Mesenchymal stem cell (in vitro differentiated cells and primary cell): Measurements from ENCODE around the gene NLRP12.
A peak's percentile ranks its signal among the peaks of the same experiment; 100 is the strongest.

Experiments used
- DNase-seq: peaks from one replicate; pipeline ENCODE4 v3.0.0-alpha.2; 2013
- H2AFZ ChIP-seq: one replicate; pipeline ENCODE4 v1.6.1; 2013; ENCODE audit warnings: low read depth, mild to moderate bottlenecking, control low read depth, inconsistent platforms, low read length, moderate library complexity
- H2AK5ac ChIP-seq: 2 replicates; pipeline ENCODE4 v1.6.1; 2013; ENCODE audit warnings: low read length, moderate library complexity, mild to moderate bottlenecking, inconsistent platforms; ENCODE audit not compliant: severe bottlenecking
- H2BK120ac ChIP-seq: one replicate; pipeline ENCODE4 v1.6.1; 2013; ENCODE audit warnings: low read depth, mild to moderate bottlenecking, inconsistent platforms, low read length, moderate library complexity
- H2BK12ac ChIP-seq, 2 experiments: one replicate each; pipeline ENCODE4 v1.6.1; 2013; ENCODE audit warnings: inconsistent platforms in 2 of 2, low read length in 2 of 2, mild to moderate bottlenecking in 2 of 2, moderate library complexity in 2 of 2, control low read depth in 1 of 2
- H2BK15ac ChIP-seq: one replicate; pipeline ENCODE4 v1.6.1; 2013; ENCODE audit warnings: mild to moderate bottlenecking, low read depth, inconsistent platforms; ENCODE audit not compliant: poor library complexity, severe bottlenecking
- H2BK5ac ChIP-seq: 2 replicates; pipeline ENCODE4 v1.6.1; 2013; ENCODE audit warnings: low read depth, mild to moderate bottlenecking, low read length, control low read depth, inconsistent platforms; ENCODE audit not compliant: poor library complexity, severe bottlenecking
- H3K14ac ChIP-seq, 2 experiments: one replicate each; pipeline ENCODE4 v1.6.1; 2013; ENCODE audit warnings: inconsistent platforms in 2 of 2, low read length in 2 of 2, control low read depth in 1 of 2, mild to moderate bottlenecking in 1 of 2, moderate library complexity in 1 of 2
- H3K18ac ChIP-seq, 2 experiments: one replicate each; pipeline ENCODE4 v1.6.1; 2013; ENCODE audit warnings: inconsistent platforms in 2 of 2, low read length in 2 of 2, control low read depth in 1 of 2, low read depth in 1 of 2, mild to moderate bottlenecking in 1 of 2
- H3K23ac ChIP-seq, 2 experiments: one replicate each; pipeline ENCODE4 v1.6.1; 2013; ENCODE audit warnings: inconsistent platforms in 2 of 2, low read length in 2 of 2, mild to moderate bottlenecking in 2 of 2, moderate library complexity in 2 of 2, control low read depth in 1 of 2
- H3K27ac ChIP-seq: 2 replicates; pipeline ENCODE4 v1.5.1; 2013; ENCODE audit warnings: mild to moderate bottlenecking, moderate library complexity, low read length, control low read depth, inconsistent platforms; ENCODE audit not compliant: poor library complexity, severe bottlenecking
- H3K27me3 ChIP-seq, 2 experiments: 2 replicates each; pipeline versions ENCODE4 v1.6.1 to v1.7.0; 2013; ENCODE audit warnings: low read length in 2 of 2, mild to moderate bottlenecking in 2 of 2, moderate library complexity in 2 of 2, control low read depth in 1 of 2, inconsistent platforms in 1 of 2; ENCODE audit not compliant: control insufficient read depth in 1 of 2, insufficient read depth in 1 of 2
- H3K36me3 ChIP-seq, 2 experiments: 2 replicates each; pipeline versions ENCODE4 v1.6.1 to v1.7.0; 2013; ENCODE audit warnings: low read length in 2 of 2, control low read depth in 1 of 2, inconsistent platforms in 1 of 2, low read depth in 1 of 2, mild to moderate bottlenecking in 1 of 2; ENCODE audit not compliant: insufficient read depth in 2 of 2, control insufficient read depth in 1 of 2
- H3K4ac ChIP-seq, 2 experiments: one replicate each; pipeline ENCODE4 v1.6.1; 2013; ENCODE audit warnings: inconsistent platforms in 2 of 2, low read length in 2 of 2, mild to moderate bottlenecking in 2 of 2, moderate library complexity in 2 of 2, control low read depth in 1 of 2, low read depth in 1 of 2
- H3K4me1 ChIP-seq: 2 replicates; pipeline ENCODE4 v1.6.1; 2013; ENCODE audit warnings: low read depth, low read length, control low read depth; ENCODE audit not compliant: control insufficient read depth, insufficient read depth
- H3K4me2 ChIP-seq: 2 replicates; pipeline ENCODE4 v1.6.1; 2013; ENCODE audit warnings: low read length, mild to moderate bottlenecking, inconsistent platforms; ENCODE audit not compliant: poor library complexity, severe bottlenecking
- H3K4me3 ChIP-seq, 2 experiments: 2 replicates each; pipeline versions ENCODE4 v1.5.1 to v1.7.0; 2013; ENCODE audit warnings: low read length in 2 of 2, mild to moderate bottlenecking in 2 of 2, control low read depth in 1 of 2, low read depth in 1 of 2; ENCODE audit not compliant: insufficient read depth in 1 of 2
- H3K79me1 ChIP-seq: replicated peaks from 2 replicates; pipeline ENCODE4 v1.6.1; 2013; ENCODE audit warnings: mild to moderate bottlenecking, control low read depth, low read length, inconsistent platforms; ENCODE audit not compliant: poor library complexity, severe bottlenecking
- H3K9ac ChIP-seq: 2 replicates; pipeline ENCODE4 v1.7.0; 2013; ENCODE audit warnings: mild to moderate bottlenecking, low read length, moderate library complexity
- H3K9me3 ChIP-seq: 2 replicates; pipeline ENCODE4 v1.7.0; 2013; ENCODE audit warnings: mild to moderate bottlenecking, low read length; ENCODE audit not compliant: control insufficient read depth
- H4K8ac ChIP-seq: one replicate; pipeline ENCODE4 v1.6.1; 2013; ENCODE audit warnings: inconsistent platforms, mild to moderate bottlenecking, low read length, moderate library complexity
- H4K91ac ChIP-seq: one replicate; pipeline ENCODE4 v1.6.1; 2013; ENCODE audit warnings: mild to moderate bottlenecking, low read length, inconsistent platforms
- WGBS: methylation state at CpG from one replicate; pipeline ENCODE4 v1.1.7; 2013; ENCODE audit warnings: mixed read lengths; 5-methylcytosine and 5-hydroxymethylcytosine counted together

The NLRP12 gene

GRCh38 chr19:53826876-53827275, 2.8 kb upstream of the NLRP12 start:
- H3K4ac ChIP-seq: no peak overlapping the region
- no peak overlapping the region for H3K23ac ChIP-seq
- H4K8ac ChIP-seq: no peak overlapping the region
- no peak overlapping the region for H3K27ac ChIP-seq
- no peak overlapping the region for H3K9ac ChIP-seq
- H3K18ac ChIP-seq: no peak overlapping the region
- WGBS: 83% methylated on average over 2 of the region's 7 CpGs
- no peak overlapping the region for H4K91ac ChIP-seq
- H2AK5ac ChIP-seq: no peak overlapping the region
- no peaks in the 10 kb centered on the region for H3K79me1 ChIP-seq
- no peaks in the 10 kb centered on the region for H3K9me3 ChIP-seq
- H2BK15ac ChIP-seq: no peak overlapping the region
- no peak overlapping the region for H3K14ac ChIP-seq
- H3K36me3 ChIP-seq: no peaks in the 10 kb centered on the region
- H3K4me2 ChIP-seq: no peak overlapping the region
- H3K27me3 ChIP-seq: peaks cover 0 to 19% of the 10 kb centered on the region in 2 experiments
- peak overlapping the region in 1 of 2 experiments; percentile 44 for H3K4me3 ChIP-seq
- no peak overlapping the region for H2BK12ac ChIP-seq
- H2BK5ac ChIP-seq: no peak overlapping the region
- no peak overlapping the region for H2AFZ ChIP-seq
- no peak for DNase-seq
- H3K4me1 ChIP-seq: no peaks in the 10 kb centered on the region
- no peak overlapping the region for H2BK120ac ChIP-seq

- no peak overlapping the region for H3K18ac ChIP-seq
- DNase-seq: no peak
- H3K79me1 ChIP-seq: no peaks in the 10 kb centered on the region
- H3K27me3 ChIP-seq: peaks cover 0 to 16% of the 10 kb centered on the region in 2 experiments
- no peak overlapping the region for H2BK5ac ChIP-seq
- H3K14ac ChIP-seq: no peak overlapping the region
- no peak overlapping the region for H3K27ac ChIP-seq
- H3K9me3 ChIP-seq: no peaks in the 10 kb centered on the region
- H3K4me3 ChIP-seq: no peak overlapping the region
- no peaks in the 10 kb centered on the region for H3K4me1 ChIP-seq
- no peak overlapping the region for H3K4me2 ChIP-seq
- no peak overlapping the region for H3K23ac ChIP-seq
- no peak overlapping the region for H2BK15ac ChIP-seq
- H2BK12ac ChIP-seq: no peak overlapping the region
- H2AFZ ChIP-seq: no peak overlapping the region
- H4K91ac ChIP-seq: no peak overlapping the region
- WGBS: 85% methylated on average over 11 of the region's 12 CpGs
- H3K4ac ChIP-seq: no peak overlapping the region
- no peak overlapping the region for H2BK120ac ChIP-seq
- no peaks in the 10 kb centered on the region for H3K36me3 ChIP-seq
- no peak overlapping the region for H2AK5ac ChIP-seq
- H3K9ac ChIP-seq: no peak overlapping the region
- no peak overlapping the region for H4K8ac ChIP-seq
Measured at GRCh38 chr19:53823380-53824120, 564 bp downstream of the NLRP12 start.

GRCh38 chr19:53819861-53820260, 4.3 kb downstream of the NLRP12 start:
- Histone ChIP-seq H2BK12ac (no peak overlapping the region), H3K27me3 (peaks cover 0 to 11% of the 10 kb centered on the region in 2 experiments), H3K27ac (no peak overlapping the region), H3K18ac (no peak overlapping the region), H2AFZ (no peak overlapping the region), H3K4me3 (no peak overlapping the region), H3K14ac (no peak overlapping the region), H4K8ac (no peak overlapping the region), H4K91ac (no peak overlapping the region), H3K79me1 (no peaks in the 10 kb centered on the region), H3K36me3 (no peaks in the 10 kb centered on the region), H2BK120ac (no peak overlapping the region), H3K4ac (no peak overlapping the region), H3K9ac (no peak overlapping the region), H2BK15ac (no peak overlapping the region), H3K4me1 (no peaks in the 10 kb centered on the region), H2BK5ac (no peak overlapping the region), H2AK5ac (no peak overlapping the region), H3K23ac (no peak overlapping the region), H3K4me2 (no peak overlapping the region), H3K9me3 (no peaks in the 10 kb centered on the region)
- no peak for DNase-seq
- 77% methylated on average over 5 of the region's 5 CpGs for WGBS

DNA sequence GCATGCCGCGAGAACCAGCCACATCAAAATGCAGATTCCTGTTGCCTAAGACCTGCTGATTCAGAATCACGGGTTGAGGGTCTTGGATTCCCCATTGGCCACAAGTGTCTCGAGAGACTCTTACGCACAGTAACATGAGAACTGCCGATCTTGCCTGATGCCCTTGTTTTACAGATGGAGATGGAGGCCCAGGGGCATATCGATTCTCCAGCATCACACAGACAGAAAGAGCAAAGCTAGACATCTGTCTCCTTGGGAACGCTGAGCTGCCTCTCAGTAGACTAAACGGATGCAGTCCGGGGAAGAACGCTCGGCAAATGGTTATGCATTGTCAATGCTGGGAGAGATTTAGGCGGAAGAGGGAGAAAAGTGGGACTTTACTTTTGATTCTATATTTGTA, 5.4 kb downstream of the NLRP12 start:
- Histone ChIP-seq H2BK15ac (no peak overlapping the region), H3K4me1 (no peaks in the 10 kb centered on the region), H2BK120ac (no peak overlapping the region), H3K23ac (no peak overlapping the region), H3K9me3 (no peaks in the 10 kb centered on the region), H4K8ac (no peak overlapping the region), H3K79me1 (no peaks in the 10 kb centered on the region), H2BK5ac (no peak overlapping the region), H3K27me3 (peaks cover 0 to 2% of the 10 kb centered on the region in 2 experiments), H3K9ac (no peak overlapping the region), H3K4ac (no peak overlapping the region), H3K4me2 (no peak overlapping the region), H2AK5ac (no peak overlapping the region), H3K4me3 (no peak overlapping the region), H3K27ac (no peak overlapping the region), H3K18ac (no peak overlapping the region), H3K36me3 (no peaks in the 10 kb centered on the region), H3K14ac (no peak overlapping the region), H4K91ac (no peak overlapping the region), H2BK12ac (no peak overlapping the region), H2AFZ (no peak overlapping the region)
- DNase-seq: no peak
- WGBS: 92% methylated on average over 12 of the region's 13 CpGs
